Fibroblast of lung (primary cell): ENCODE data around the gene BLTP1.

Source experiments
- CTCF ChIP-seq, 2 donors: IDR thresholded peaks in 1 of 2; conservative IDR thresholded peaks in 1 of 2; 1 replicate in 1 of 2; 2 replicates in 1 of 2; pipeline ENCODE4 v1.5.1; 2011 to 2012; ENCODE audit warnings: low read length in 2 of 2, control low read depth in 1 of 2, inconsistent platforms in 1 of 2, low read depth in 1 of 2, mild to moderate bottlenecking in 1 of 2
- EZH2 ChIP-seq: IDR thresholded peaks from 2 replicates; pipeline ENCODE4 v1.5.1; 2012; ENCODE audit warnings: low read length, control low read depth, mild to moderate bottlenecking; ENCODE audit errors: missing control alignments

DNA sequence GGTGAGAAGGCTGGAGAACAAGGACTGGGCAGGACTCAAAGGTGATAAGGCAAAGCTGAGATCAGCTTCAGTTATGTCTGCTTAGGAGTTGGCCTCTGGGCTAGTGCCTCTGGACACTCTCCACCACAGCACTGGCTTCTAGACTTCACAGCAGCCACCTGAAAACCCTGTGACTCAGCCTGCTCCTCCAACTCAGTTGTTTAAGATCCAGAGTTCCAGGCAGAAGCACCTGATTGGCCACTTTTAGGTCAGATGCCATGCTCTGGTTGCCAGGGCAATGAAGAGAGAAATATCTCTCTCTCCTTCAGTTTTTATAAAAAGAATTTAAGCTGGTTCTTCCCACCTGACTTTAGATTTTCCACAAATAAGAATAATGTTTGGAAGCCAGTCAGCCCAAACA is 47.9 kb upstream of the BLTP1 start:
- TF ChIP-seq CTCF (conservative IDR thresholded peaks at IDR 0.05 in 1 of 2, IDR thresholded peaks at IDR 0.05 in 1 of 2; ENCODE audit: low read depth in 1 of 2, low read length in 2 of 2) (no peak), EZH2 (no peak)
